Measurements from ENCODE around the gene MED26.

Gene MED26

GRCh38 chr19:16608290-16608739 is 19.7 kb downstream of the MED26 start:
- no peak overlapping the region for H3K4me3 ChIP-seq (ENCODE audit: control insufficient read depth, low read depth, low read length)
- no peak for TF ChIP-seq CTCF (conservative IDR thresholded peaks at IDR 0.05; ENCODE audit: control insufficient read depth, insufficient read depth, low read depth, low read length)
- peak; percentile 96 for DNase-seq (ENCODE audit: low read depth)

GRCh38 chr19:16607819-16608218 is 20.2 kb downstream of the MED26 start:
- no peak overlapping the region for H3K4me3 ChIP-seq (ENCODE audit: control insufficient read depth, low read depth, low read length)
- TF ChIP-seq CTCF (conservative IDR thresholded peaks at IDR 0.05; ENCODE audit: control insufficient read depth, insufficient read depth, low read depth, low read length) = no peak

GRCh38 chr19:16605553-16605994 is 22.4 kb downstream of the MED26 start:
- H3K4me3 ChIP-seq (ENCODE audit: control insufficient read depth, low read depth, low read length) = no peak overlapping the region
- no peak for TF ChIP-seq CTCF (conservative IDR thresholded peaks at IDR 0.05; ENCODE audit: control insufficient read depth, insufficient read depth, low read depth, low read length)
- DNase-seq (ENCODE audit: low read depth) = no peak

More at GRCh38 chr19:16607819-16608218, 20.2 kb downstream of the MED26 start:
- DNase-seq (ENCODE audit: low read depth) = no peak

GRCh38 chr19:16605115-16605514 is 22.9 kb downstream of the MED26 start:
- TF ChIP-seq CTCF (conservative IDR thresholded peaks at IDR 0.05; ENCODE audit: control insufficient read depth, insufficient read depth, low read depth, low read length) = no peak
- DNase-seq (ENCODE audit: low read depth) = no peak
- no peak overlapping the region for H3K4me3 ChIP-seq (ENCODE audit: control insufficient read depth, low read depth, low read length)

GRCh38 chr19:16604615-16605014 is 23.4 kb downstream of the MED26 start:
- TF ChIP-seq CTCF (conservative IDR thresholded peaks at IDR 0.05; ENCODE audit: control insufficient read depth, insufficient read depth, low read depth, low read length) = no peak
- H3K4me3 ChIP-seq (ENCODE audit: control insufficient read depth, low read depth, low read length) = no peak overlapping the region
- DNase-seq (ENCODE audit: low read depth) = no peak

GRCh38 chr19:16603090-16603489 is 24.9 kb downstream of the MED26 start:
- DNase-seq (ENCODE audit: low read depth) = no peak
- no peak overlapping the region for H3K4me3 ChIP-seq (ENCODE audit: control insufficient read depth, low read depth, low read length)
- TF ChIP-seq CTCF (conservative IDR thresholded peaks at IDR 0.05; ENCODE audit: control insufficient read depth, insufficient read depth, low read depth, low read length) = no peak
